Ishikawa (cell line): ENCODE results near the gene EHD1.

Experiments used
- MAX ChIP-seq: IDR thresholded peaks from 2 replicates; pipeline ENCODE4 v1.6.1; 2012
- REST ChIP-seq: IDR thresholded peaks from 2 replicates; pipeline ENCODE4 v1.6.1; 2012; ENCODE audit warnings: low read depth, mild to moderate bottlenecking
- TCF12 ChIP-seq: IDR thresholded peaks from 2 replicates; pipeline ENCODE4 v1.6.1; 2012; ENCODE audit warnings: low read depth

GRCh38 chr11:64803158-64803845, 75.1 kb downstream of the EHD1 start, which contains the start of gene MAP4K2:
- TF ChIP-seq MAX: no peak
- no peak for TF ChIP-seq TCF12
- TF ChIP-seq REST: no peak
